ENCODE measurements around the gene CD93.

CD93 gene

DNA sequence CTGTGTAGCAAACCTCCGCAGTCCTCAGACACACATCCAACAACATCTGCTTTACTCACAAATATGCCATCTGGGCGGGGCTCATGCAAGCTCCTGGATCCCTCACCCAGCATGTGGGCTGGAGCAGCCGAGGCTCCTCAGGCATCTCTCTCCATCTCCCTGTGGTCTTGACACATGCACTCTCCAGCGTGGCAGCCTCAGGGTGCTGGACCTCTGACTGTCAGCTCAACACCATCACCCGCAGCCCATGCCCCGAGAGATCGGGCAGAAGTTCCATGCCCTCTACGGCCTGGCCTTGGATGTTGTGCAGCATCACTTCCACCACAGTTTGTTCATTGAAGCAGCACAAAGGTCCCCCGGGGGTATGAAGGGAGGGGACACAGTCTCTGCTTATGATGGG, 32.6 kb upstream of the CD93 start:
- H3K4me3 ChIP-seq (ENCODE audit: low read depth, low read length) = no peak overlapping the region
- no peak overlapping the region for H3K9ac ChIP-seq (ENCODE audit: low read depth, low read length)
- H3K36me3 ChIP-seq (ENCODE audit: control insufficient read depth, insufficient read depth, low read length) = no peaks in the 10 kb centered on the region
- H3K4me1 ChIP-seq (ENCODE audit: control insufficient read depth, insufficient read depth, low read length) = no peaks in the 10 kb centered on the region
- no peaks in the 10 kb centered on the region for H3K9me3 ChIP-seq (ENCODE audit: control insufficient read depth, insufficient read depth, low read length)
- H3K27me3 ChIP-seq (ENCODE audit: control insufficient read depth, insufficient read depth, low read length) = no peaks in the 10 kb centered on the region

DNA sequence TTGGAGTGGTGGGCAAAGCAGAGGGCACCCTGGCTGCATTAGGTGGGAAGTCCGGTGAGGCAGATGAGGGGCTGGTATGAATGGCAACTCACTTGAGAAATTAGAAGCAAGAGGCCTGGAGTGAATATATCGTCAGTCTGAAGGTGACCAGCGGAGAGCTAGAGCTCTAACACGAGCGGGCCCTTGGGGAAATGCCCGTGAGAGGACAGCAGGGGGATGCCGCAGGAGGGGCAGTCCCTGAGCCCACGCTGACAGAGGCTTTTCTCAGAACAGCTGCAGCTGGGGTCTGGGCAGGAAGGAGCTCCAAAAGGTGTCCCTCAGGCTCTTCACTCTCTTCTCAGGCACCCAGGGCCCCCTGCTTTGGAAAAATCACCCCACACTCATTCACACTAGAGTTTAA, 32.0 kb upstream of the CD93 start:
- Histone ChIP-seq H3K4me1 (ENCODE audit: control insufficient read depth, insufficient read depth, low read length) (no peaks in the 10 kb centered on the region), H3K36me3 (ENCODE audit: control insufficient read depth, insufficient read depth, low read length) (no peaks in the 10 kb centered on the region), H3K4me3 (ENCODE audit: low read depth, low read length) (no peak overlapping the region), H3K27me3 (ENCODE audit: control insufficient read depth, insufficient read depth, low read length) (no peaks in the 10 kb centered on the region), H3K9me3 (ENCODE audit: control insufficient read depth, insufficient read depth, low read length) (no peaks in the 10 kb centered on the region), H3K9ac (ENCODE audit: low read depth, low read length) (no peak overlapping the region)

DNA sequence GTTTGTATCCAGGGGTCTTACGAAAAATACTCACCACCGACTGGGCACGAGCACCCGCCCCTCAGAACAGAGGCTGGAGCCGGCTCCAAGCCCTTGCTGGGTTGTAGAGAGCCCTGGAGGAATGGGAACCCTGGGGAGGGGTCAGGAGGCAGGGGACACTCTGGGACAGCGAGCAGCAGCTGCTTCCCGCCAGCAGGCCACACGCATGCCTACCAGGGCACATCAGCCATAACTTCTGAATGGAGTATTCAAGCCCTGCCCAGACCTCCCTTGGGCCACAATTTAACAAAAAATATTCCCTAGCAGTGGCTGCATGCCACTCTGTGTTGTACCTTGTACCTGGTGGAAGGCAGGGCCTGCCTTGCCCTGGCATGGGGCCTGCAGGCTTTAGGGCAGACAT, 31.6 kb upstream of the CD93 start:
- Histone ChIP-seq H3K4me3 (ENCODE audit: low read depth, low read length) (no peak overlapping the region), H3K4me1 (ENCODE audit: control insufficient read depth, insufficient read depth, low read length) (no peaks in the 10 kb centered on the region), H3K9ac (ENCODE audit: low read depth, low read length) (no peak overlapping the region), H3K36me3 (ENCODE audit: control insufficient read depth, insufficient read depth, low read length) (no peaks in the 10 kb centered on the region), H3K27me3 (ENCODE audit: control insufficient read depth, insufficient read depth, low read length) (no peaks in the 10 kb centered on the region), H3K9me3 (ENCODE audit: control insufficient read depth, insufficient read depth, low read length) (no peaks in the 10 kb centered on the region)

DNA sequence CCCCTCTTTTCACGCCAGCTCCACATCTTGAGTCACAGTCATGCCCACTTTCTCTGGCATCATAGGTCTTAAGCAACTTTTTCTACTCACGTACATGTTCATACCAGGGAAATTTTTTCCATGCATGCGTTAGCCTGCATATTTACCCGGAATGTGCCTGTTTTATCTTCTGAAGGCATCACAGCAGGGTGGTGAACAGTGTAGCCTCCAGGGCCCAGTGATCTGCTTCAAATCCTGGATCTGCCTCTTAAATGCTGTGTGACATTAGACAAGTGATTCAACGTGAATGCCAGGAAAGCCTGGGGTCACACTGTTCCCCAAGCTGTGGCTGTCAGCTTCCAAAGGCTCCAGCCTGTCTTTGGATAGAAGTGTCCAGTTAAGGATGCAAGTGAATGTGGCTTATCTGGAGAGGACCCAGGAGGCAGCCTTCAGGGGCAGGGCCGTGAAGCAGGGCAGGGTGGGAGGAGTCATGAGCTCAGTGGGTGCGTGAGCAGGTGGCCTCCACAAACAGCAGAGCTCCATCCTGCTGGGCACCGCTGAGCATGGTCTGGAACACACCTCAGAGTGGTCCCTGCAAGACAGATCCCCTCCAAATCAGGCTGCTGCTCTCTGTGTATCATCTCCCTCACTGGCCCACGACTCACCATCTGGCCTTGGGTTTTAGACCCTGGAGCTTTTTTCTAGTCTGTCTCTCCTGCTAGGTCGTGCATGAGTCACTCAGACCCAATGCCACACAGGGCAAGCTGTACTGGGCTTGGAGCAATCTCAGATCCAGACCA, 30.4 kb upstream of the CD93 start:
- no peaks in the 10 kb centered on the region for H3K27me3 ChIP-seq (ENCODE audit: control insufficient read depth, insufficient read depth, low read length)
- H3K36me3 ChIP-seq (ENCODE audit: control insufficient read depth, insufficient read depth, low read length) = no peaks in the 10 kb centered on the region
- H3K9me3 ChIP-seq (ENCODE audit: control insufficient read depth, insufficient read depth, low read length) = no peaks in the 10 kb centered on the region
- H3K9ac ChIP-seq (ENCODE audit: low read depth, low read length) = no peak overlapping the region
- no peaks in the 10 kb centered on the region for H3K4me1 ChIP-seq (ENCODE audit: control insufficient read depth, insufficient read depth, low read length)
- no peak overlapping the region for H3K4me3 ChIP-seq (ENCODE audit: low read depth, low read length)

DNA sequence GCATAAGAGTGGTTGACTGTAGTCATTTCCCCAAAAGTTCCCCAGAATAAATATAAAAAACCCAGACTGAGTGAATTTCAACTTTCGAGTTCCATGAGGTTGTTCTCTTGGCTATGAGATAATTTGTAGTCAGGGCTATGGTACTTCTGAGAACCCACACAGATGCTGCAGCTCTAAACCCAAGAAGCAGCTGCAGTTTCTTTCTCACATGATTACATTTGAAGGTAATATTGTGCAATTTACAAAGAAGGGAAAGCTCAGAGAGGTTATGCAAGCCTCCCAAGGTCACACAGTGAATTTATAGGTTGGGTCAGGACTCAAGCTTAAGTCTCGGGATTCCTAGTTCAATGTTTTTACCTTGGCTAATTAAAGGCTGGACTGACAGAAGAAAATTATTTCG, 29.7 kb upstream of the CD93 start:
- H3K4me3 ChIP-seq (ENCODE audit: low read depth, low read length) = no peak overlapping the region
- H3K4me1 ChIP-seq (ENCODE audit: control insufficient read depth, insufficient read depth, low read length) = no peaks in the 10 kb centered on the region
- H3K36me3 ChIP-seq (ENCODE audit: control insufficient read depth, insufficient read depth, low read length) = no peaks in the 10 kb centered on the region

DNA sequence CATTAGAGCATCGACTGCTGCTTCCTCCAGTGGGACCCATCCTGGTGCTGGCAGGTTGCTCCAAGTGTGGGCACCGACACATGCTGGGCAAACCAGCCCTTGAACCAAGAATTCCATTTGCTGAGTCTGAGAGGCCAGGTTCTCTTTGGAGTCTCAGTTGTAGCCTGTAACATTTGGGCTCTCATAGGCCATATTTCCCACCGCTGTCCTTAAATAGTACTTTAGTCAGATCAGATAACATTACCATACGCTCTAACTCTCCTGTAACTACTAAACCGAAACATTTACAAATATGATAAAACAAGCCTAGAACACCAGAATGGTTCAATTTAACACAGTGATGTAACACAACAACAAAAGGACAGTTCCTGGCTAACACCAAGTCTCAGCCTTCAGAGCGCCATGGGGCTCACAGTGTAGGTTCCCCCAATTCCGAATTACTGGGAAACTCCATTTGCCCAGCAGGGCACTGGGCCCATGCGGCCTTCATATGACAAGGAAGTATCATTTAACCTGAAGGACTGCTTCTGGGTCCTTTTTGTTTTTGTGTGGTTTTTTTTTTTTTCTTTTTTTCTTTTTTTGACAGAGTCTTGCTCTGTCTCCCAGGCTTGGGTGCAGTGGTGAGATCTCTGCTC, 28.4 kb upstream of the CD93 start:
- H3K36me3 ChIP-seq (ENCODE audit: control insufficient read depth, insufficient read depth, low read length) = no peaks in the 10 kb centered on the region
- no peaks in the 10 kb centered on the region for H3K9me3 ChIP-seq (ENCODE audit: control insufficient read depth, insufficient read depth, low read length)
- no peaks in the 10 kb centered on the region for H3K27me3 ChIP-seq (ENCODE audit: control insufficient read depth, insufficient read depth, low read length)
- no peaks in the 10 kb centered on the region for H3K4me1 ChIP-seq (ENCODE audit: control insufficient read depth, insufficient read depth, low read length)
- no peak overlapping the region for H3K9ac ChIP-seq (ENCODE audit: low read depth, low read length)
- no peak overlapping the region for H3K4me3 ChIP-seq (ENCODE audit: low read depth, low read length)

More for the DNA sequence above, 29.7 kb upstream of the CD93 start:
- Histone ChIP-seq H3K9ac (ENCODE audit: low read depth, low read length) (no peak overlapping the region), H3K9me3 (ENCODE audit: control insufficient read depth, insufficient read depth, low read length) (no peaks in the 10 kb centered on the region), H3K27me3 (ENCODE audit: control insufficient read depth, insufficient read depth, low read length) (no peaks in the 10 kb centered on the region)

DNA sequence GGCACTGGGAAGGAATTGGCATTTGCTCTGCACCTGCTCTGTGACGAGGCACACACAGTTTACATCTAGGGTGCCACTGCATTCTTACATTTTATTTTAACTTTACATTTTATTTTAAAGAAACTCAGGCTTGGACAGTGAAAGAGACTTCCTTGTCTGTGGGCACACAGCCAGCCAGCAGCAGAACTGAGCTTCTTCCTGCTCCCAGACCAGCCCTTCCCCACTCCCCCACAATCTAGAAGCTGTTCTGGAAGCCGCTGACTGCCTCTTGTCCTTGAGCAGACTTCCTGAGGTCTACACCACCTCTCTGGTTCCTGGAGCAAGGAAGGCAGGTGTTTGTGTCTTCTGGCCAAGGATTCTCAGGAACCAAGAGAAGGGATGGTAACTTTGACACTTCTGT, 27.9 kb upstream of the CD93 start:
- H3K9ac ChIP-seq (ENCODE audit: low read depth, low read length) = no peak overlapping the region
- H3K4me1 ChIP-seq (ENCODE audit: control insufficient read depth, insufficient read depth, low read length) = no peaks in the 10 kb centered on the region
- H3K27me3 ChIP-seq (ENCODE audit: control insufficient read depth, insufficient read depth, low read length) = no peaks in the 10 kb centered on the region
- no peaks in the 10 kb centered on the region for H3K9me3 ChIP-seq (ENCODE audit: control insufficient read depth, insufficient read depth, low read length)
- H3K4me3 ChIP-seq (ENCODE audit: low read depth, low read length) = no peak overlapping the region
- H3K36me3 ChIP-seq (ENCODE audit: control insufficient read depth, insufficient read depth, low read length) = no peaks in the 10 kb centered on the region

DNA sequence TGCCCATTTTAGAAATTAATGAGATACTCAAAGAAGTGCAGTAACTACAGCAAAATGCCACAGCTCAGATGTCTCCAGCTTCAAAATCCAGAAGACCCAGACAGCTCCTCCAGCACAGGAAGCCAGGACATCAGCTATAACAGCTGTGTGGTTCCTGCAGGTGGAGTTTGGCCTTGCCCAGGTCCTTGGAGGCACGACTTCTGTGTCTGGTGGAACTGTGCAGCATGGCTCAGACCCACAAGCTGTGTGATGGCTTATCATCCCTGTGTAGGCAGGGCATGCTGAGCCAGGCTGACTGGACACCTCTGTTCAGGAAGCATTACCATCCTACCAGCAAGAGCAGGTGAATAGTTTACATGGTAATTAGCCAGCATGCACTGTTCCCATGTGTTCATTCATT, 26.5 kb upstream of the CD93 start:
- Histone ChIP-seq H3K4me1 (ENCODE audit: control insufficient read depth, insufficient read depth, low read length) (no peaks in the 10 kb centered on the region), H3K27me3 (ENCODE audit: control insufficient read depth, insufficient read depth, low read length) (no peaks in the 10 kb centered on the region), H3K9ac (ENCODE audit: low read depth, low read length) (no peak overlapping the region), H3K9me3 (ENCODE audit: control insufficient read depth, insufficient read depth, low read length) (no peaks in the 10 kb centered on the region), H3K4me3 (ENCODE audit: low read depth, low read length) (no peak overlapping the region), H3K36me3 (ENCODE audit: control insufficient read depth, insufficient read depth, low read length) (no peaks in the 10 kb centered on the region)

DNA sequence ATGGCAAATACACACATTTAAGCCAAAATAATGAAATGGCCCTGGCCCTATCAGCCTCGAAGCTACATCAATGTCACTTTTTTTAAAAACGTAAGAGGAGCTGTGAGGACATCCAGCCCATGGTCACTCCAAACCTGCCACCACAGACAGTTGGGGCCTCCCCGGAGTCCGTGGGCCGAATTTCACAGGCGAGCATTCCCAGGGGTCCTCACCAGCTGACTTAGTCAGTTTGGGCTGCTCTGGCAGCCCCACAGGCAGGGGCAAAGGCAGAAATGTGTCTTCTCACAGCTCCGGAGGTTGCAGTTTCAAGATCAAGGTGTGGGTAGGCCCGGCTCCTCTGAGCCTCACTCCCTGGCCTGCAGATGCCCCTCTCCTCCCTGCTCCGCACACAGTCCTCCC, 25.8 kb upstream of the CD93 start:
- Histone ChIP-seq H3K27me3 (ENCODE audit: control insufficient read depth, insufficient read depth, low read length) (no peaks in the 10 kb centered on the region), H3K36me3 (ENCODE audit: control insufficient read depth, insufficient read depth, low read length) (no peaks in the 10 kb centered on the region), H3K4me3 (ENCODE audit: low read depth, low read length) (no peak overlapping the region), H3K9me3 (ENCODE audit: control insufficient read depth, insufficient read depth, low read length) (no peaks in the 10 kb centered on the region), H3K9ac (ENCODE audit: low read depth, low read length) (no peak overlapping the region), H3K4me1 (ENCODE audit: control insufficient read depth, insufficient read depth, low read length) (no peaks in the 10 kb centered on the region)

DNA sequence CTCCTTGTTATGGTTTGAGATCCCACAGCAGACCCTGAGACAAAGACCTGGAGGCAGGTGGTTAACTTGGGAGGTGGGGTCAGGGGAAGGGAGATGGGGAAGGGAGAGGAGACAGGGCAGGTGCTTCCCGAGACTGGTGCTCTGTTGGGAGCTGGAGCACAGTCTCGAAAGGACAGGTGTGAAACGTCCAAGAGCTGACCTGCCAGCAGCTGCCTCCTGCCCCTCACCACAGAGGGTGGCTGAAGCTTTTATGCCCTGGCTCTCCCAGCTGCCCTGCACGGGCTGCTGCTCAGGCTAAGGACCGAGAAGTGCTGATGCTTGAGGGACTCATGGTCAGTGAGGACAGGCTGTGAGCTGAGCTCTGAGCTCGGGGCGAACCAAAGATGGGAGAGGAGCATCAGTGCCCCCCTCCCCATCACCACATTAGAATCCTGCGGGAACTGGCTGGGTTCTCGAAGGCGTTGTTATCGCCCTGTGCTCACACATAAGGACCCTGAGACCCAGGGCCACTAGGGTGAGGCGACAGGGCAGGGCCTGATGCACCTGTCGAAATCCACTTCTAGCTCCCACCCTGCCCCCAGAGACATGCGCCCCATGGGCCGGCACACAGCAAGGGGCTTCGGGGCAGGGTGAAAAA, 25.3 kb upstream of the CD93 start:
- H3K36me3 ChIP-seq (ENCODE audit: control insufficient read depth, insufficient read depth, low read length) = no peaks in the 10 kb centered on the region
- no peaks in the 10 kb centered on the region for H3K9me3 ChIP-seq (ENCODE audit: control insufficient read depth, insufficient read depth, low read length)
- H3K4me3 ChIP-seq (ENCODE audit: low read depth, low read length) = no peak overlapping the region
- H3K9ac ChIP-seq (ENCODE audit: low read depth, low read length) = no peak overlapping the region
- H3K4me1 ChIP-seq (ENCODE audit: control insufficient read depth, insufficient read depth, low read length) = no peaks in the 10 kb centered on the region
- H3K27me3 ChIP-seq (ENCODE audit: control insufficient read depth, insufficient read depth, low read length) = no peaks in the 10 kb centered on the region

DNA sequence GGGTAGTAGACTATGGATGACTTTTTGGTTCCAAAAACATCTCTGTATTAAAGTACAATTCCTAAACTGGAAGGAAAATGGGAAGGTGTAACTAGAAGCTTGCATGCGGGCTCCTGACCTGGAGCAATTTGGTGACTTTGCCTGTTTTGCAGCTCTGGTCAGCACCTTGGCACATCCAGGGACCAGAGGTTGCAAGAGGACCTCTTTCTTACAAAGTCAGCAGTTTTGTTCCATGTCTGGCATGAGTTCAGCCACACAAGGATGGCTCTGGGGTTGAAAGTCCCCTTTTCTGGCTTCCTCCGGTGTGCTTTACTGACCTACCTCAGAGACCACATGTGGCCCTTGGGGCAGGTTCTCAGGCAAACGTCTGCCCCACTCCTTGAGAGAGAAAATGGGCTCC, 22.7 kb upstream of the CD93 start:
- H3K4me1 ChIP-seq (ENCODE audit: control insufficient read depth, insufficient read depth, low read length) = no peaks in the 10 kb centered on the region
- no peaks in the 10 kb centered on the region for H3K27me3 ChIP-seq (ENCODE audit: control insufficient read depth, insufficient read depth, low read length)

DNA sequence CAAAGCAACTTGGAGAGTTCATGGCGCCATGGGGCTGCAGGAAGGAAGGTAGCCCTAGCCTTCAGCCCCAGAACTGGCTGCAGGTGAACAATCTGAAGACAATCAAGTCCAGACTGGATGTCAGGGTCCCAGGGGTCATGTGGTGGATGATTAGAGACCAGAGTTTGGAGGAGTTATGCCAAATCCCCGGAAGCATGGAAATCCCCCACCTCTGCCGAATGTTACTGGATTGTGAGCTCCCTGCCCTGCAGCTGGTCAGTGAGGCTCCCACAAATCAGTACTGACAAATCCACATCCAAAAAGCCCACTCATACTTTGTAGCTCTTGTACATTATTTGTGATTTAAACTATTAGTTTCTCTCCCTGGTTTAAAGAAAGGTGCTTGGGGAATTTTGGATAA, 21.3 kb upstream of the CD93 start:
- no peak overlapping the region for H3K9ac ChIP-seq (ENCODE audit: low read depth, low read length)
- no peaks in the 10 kb centered on the region for H3K36me3 ChIP-seq (ENCODE audit: control insufficient read depth, insufficient read depth, low read length)
- no peak overlapping the region for H3K4me3 ChIP-seq (ENCODE audit: low read depth, low read length)
- no peaks in the 10 kb centered on the region for H3K9me3 ChIP-seq (ENCODE audit: control insufficient read depth, insufficient read depth, low read length)
- H3K27me3 ChIP-seq (ENCODE audit: control insufficient read depth, insufficient read depth, low read length) = no peaks in the 10 kb centered on the region
- no peaks in the 10 kb centered on the region for H3K4me1 ChIP-seq (ENCODE audit: control insufficient read depth, insufficient read depth, low read length)

More for the DNA sequence above, 22.7 kb upstream of the CD93 start:
- no peak overlapping the region for H3K9ac ChIP-seq (ENCODE audit: low read depth, low read length)
- no peak overlapping the region for H3K4me3 ChIP-seq (ENCODE audit: low read depth, low read length)
- H3K36me3 ChIP-seq (ENCODE audit: control insufficient read depth, insufficient read depth, low read length) = no peaks in the 10 kb centered on the region
- no peaks in the 10 kb centered on the region for H3K9me3 ChIP-seq (ENCODE audit: control insufficient read depth, insufficient read depth, low read length)
